PC-9 (cell line): Measurements from ENCODE around the gene MAP2K5.

Experiments
- EZH2 ChIP-seq: fragments of 200-600 bp; sonication (generic); IDR thresholded peaks from 2 replicates; pipeline ENCODE4 v1.8.0; 2017; ENCODE audit warnings: antibody characterized with exemption, low read depth
- TF ChIP-seq, protein P1 (sequence below): fragments of 200-600 bp; sonication (generic); conservative IDR thresholded peaks from 2 replicates; pipeline ENCODE4 v1.6.1; 2017; ENCODE audit warnings: mixed run types, antibody characterized with exemption, mild to moderate bottlenecking, moderate library complexity

DNA sequence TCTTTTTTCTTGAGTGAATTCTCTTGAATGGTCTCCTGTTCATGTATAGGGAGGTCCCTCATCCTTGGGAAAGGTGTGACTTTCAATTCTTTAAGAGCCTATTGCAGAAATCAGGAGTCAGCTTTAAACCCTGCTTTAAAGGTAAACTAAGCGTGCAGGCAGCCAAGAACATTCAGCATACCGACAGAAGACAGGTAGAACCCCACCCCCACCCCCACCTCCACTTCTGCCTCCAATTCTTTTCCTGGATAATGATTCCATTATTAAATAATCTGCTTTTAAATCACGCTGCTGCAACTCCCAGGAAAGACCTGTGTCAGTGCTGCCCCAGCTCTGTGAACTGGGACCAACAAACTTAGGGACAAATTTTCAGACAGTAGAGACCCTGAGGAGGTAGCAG lies 233.5 kb downstream of the MAP2K5 start:
- TF ChIP-seq, protein P1, sequence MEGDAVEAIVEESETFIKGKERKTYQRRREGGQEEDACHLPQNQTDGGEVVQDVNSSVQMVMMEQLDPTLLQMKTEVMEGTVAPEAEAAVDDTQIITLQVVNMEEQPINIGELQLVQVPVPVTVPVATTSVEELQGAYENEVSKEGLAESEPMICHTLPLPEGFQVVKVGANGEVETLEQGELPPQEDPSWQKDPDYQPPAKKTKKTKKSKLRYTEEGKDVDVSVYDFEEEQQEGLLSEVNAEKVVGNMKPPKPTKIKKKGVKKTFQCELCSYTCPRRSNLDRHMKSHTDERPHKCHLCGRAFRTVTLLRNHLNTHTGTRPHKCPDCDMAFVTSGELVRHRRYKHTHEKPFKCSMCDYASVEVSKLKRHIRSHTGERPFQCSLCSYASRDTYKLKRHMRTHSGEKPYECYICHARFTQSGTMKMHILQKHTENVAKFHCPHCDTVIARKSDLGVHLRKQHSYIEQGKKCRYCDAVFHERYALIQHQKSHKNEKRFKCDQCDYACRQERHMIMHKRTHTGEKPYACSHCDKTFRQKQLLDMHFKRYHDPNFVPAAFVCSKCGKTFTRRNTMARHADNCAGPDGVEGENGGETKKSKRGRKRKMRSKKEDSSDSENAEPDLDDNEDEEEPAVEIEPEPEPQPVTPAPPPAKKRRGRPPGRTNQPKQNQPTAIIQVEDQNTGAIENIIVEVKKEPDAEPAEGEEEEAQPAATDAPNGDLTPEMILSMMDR = no peak
- no peak for TF ChIP-seq EZH2
